Caco-2 (cell line): ENCODE results near the gene UFSP2. TPM values are rescaled to one million over a fixed set of nuclear protein-coding genes. Genes with fewer than 3 reads are reported as not detected.

Experiments used
- BruUV-seq: library from RNA; stranded (reverse); fragments of 400-500 nt; replicated peaks from 2 replicates; lab custom pipeline; 2021; lab: Mats Ljungman, UMichigan
- CTCF ChIA-PET: fragments of 300-600 bp; sonication (Branson Sonifier 250); formaldehyde crosslinking; loops from one replicate; lab custom pipeline; 2022; ENCODE audit warnings: antibody characterized with exemption; lab: Charles Lee
- POLR2A ChIA-PET: fragments of 300-600 bp; sonication (Branson Sonifier 250); formaldehyde crosslinking; loops from one replicate; lab custom pipeline; 2022; ENCODE audit warnings: antibody characterized with exemption; lab: Charles Lee
- DNase-seq, 2 experiments: peaks; one replicate each; pipeline versions ENCODE4 v3.0.0 to v3.0.0-alpha.2; 2020 to 2022
- H3K27me3 ChIP-seq: replicated peaks from 2 replicates; pipeline ENCODE4 v1.6.0; 2011; ENCODE audit warnings: low read length; ENCODE audit not compliant: control insufficient read depth, insufficient read depth
- H3K36me3 ChIP-seq: 2 replicates; pipeline ENCODE4 v1.5.1; 2011; ENCODE audit warnings: low read length; ENCODE audit not compliant: control insufficient read depth, insufficient read depth
- H3K4me1 ChIP-seq: fragments of 250-450 bp; sonication (Bioruptor Pico); 2 replicates; pipeline ENCODE4 v1.5.1; 2020; ENCODE audit warnings: mild to moderate bottlenecking
- H3K4me3 ChIP-seq: 2 replicates; pipeline ENCODE4 v1.5.1; 2011; ENCODE audit warnings: low read depth, mild to moderate bottlenecking, control low read depth, low read length
- H3K9me3 ChIP-seq: fragments of 250-450 bp; sonication (Bioruptor Pico); 2 replicates; pipeline ENCODE4 v1.5.1; 2020; ENCODE audit warnings: mild to moderate bottlenecking, moderate library complexity
- H3K27ac Mint-ChIP-seq: one replicate; pipeline ENCODE4 v1.8.0; 2022; ENCODE audit warnings: mixed read lengths; ENCODE audit not compliant: unreplicated experiment
- H3K27me3 Mint-ChIP-seq: one replicate; pipeline ENCODE4 v1.8.0; 2022; ENCODE audit warnings: mixed read lengths; ENCODE audit not compliant: insufficient read depth, unreplicated experiment
- H3K36me3 Mint-ChIP-seq: one replicate; pipeline ENCODE4 v1.8.0; 2022; ENCODE audit warnings: mild to moderate bottlenecking, mixed read lengths; ENCODE audit not compliant: insufficient read depth, unreplicated experiment
- H3K4me1 Mint-ChIP-seq: one replicate; pipeline ENCODE4 v1.8.0; 2022; ENCODE audit warnings: low read depth, mixed read lengths; ENCODE audit not compliant: unreplicated experiment
- H3K4me3 Mint-ChIP-seq: one replicate; pipeline ENCODE4 v1.8.0; 2022; ENCODE audit warnings: mild to moderate bottlenecking, moderate library complexity, mixed read lengths; ENCODE audit not compliant: unreplicated experiment
- H3K9me3 Mint-ChIP-seq: one replicate; pipeline ENCODE4 v1.8.0; 2022; ENCODE audit warnings: mixed read lengths; ENCODE audit not compliant: unreplicated experiment
- CTCF ChIP-seq, 2 experiments: fragments of 200-600 bp in 1 of 2; IDR thresholded peaks; 1 replicate in 1 of 2; 2 replicates in 1 of 2; pipeline versions ENCODE4 v1.5.1 to v1.8.0; 2011 to 2022; ENCODE audit warnings: antibody characterized with exemption in 1 of 2, control low read depth in 1 of 2, inconsistent platforms in 1 of 2, low read depth in 1 of 2, low read length in 1 of 2, mild to moderate bottlenecking in 1 of 2, moderate library complexity in 1 of 2; ENCODE audit not compliant: insufficient read depth in 1 of 2, severe bottlenecking in 1 of 2, unreplicated experiment in 1 of 2
- intact Hi-C: fragments of 100-400 bp; cut with micrococcal nuclease; formaldehyde crosslinking; loops from one replicate; pipeline ENCODE4 v1.10.0; 2022; ENCODE audit not compliant: unreplicated experiment
- total RNA-seq: library from RNA; stranded (reverse); gene quantifications from 2 replicates; pipeline ENCODE4 v1.2.3, GENCODE V29; 2022

UFSP2 gene
- total RNA-seq, 1 experiment from 2014 or later = 17.4 TPM

- DNase-seq = no peak
- Mint-ChIP-seq H3K27me3 (no peaks in the 10 kb centered on the region), H3K9me3 (peaks cover 8% of the 10 kb centered on the region), H3K27ac (no peak overlapping the region), H3K36me3 (peaks cover 4% of the 10 kb centered on the region), H3K4me3 (no peak overlapping the region), H3K4me1 (peaks cover 7% of the 10 kb centered on the region)
- no TSS peak for BruUV-seq
- Histone ChIP-seq H3K4me3 (no peak overlapping the region), H3K4me1 (no peaks in the 10 kb centered on the region), H3K9me3 (no peaks in the 10 kb centered on the region), H3K36me3 (no peaks in the 10 kb centered on the region), H3K27me3 (no peaks in the 10 kb centered on the region)
- ChIA-PET POLR2A (no interaction called here), CTCF (no interaction called here)
- intact Hi-C loops = loop anchor here (10.0 kb wide), 2 partner anchors 246 to 644 kb away; partner anchors contain the start of gene SLC25A4
- no peak for TF ChIP-seq CTCF (IDR thresholded peaks at IDR 0.05; ENCODE audit: insufficient read depth in 1 of 2, low read depth in 1 of 2, low read length in 1 of 2, severe bottlenecking in 1 of 2, unreplicated experiment in 1 of 2)
These were observed 34.8 kb downstream of the UFSP2 start for GRCh38 chr4:185390941-185391340.

DNA sequence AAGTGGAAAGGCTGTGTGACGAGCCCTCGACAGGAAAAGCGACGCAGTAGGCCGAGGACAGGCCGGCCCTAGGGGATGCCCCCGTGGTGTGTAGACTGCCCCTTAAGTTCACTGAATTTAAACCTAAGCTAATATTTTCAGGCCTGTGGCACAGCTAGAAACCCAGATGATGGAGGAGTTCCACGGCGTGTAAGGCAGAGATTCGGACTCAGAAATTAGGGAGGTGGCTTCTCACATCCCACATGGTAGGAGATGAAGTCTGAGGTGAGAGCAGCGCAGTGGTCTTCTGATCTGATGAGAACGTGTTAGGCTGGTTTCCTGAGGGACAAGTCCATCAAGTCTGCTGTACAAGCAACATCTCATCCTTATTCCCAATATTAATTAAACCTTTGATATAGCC, 37.8 kb downstream of the UFSP2 start:
- H3K4me3 ChIP-seq = no peak overlapping the region
- H3K36me3 Mint-ChIP-seq = no peaks in the 10 kb centered on the region
- H3K27me3 Mint-ChIP-seq = no peaks in the 10 kb centered on the region
- no peak overlapping the region for H3K27ac Mint-ChIP-seq
- DNase-seq = no peak
- H3K4me1 ChIP-seq = peaks cover 4% of the 10 kb centered on the region; the same call in 1 of the 2 replicates
- no peaks in the 10 kb centered on the region for H3K9me3 ChIP-seq
- peaks cover 8% of the 10 kb centered on the region for H3K9me3 Mint-ChIP-seq
- ChIA-PET CTCF (no interaction called here), POLR2A (no interaction called here)
- TF ChIP-seq CTCF (IDR thresholded peaks at IDR 0.05; ENCODE audit: insufficient read depth in 1 of 2, low read depth in 1 of 2, low read length in 1 of 2, severe bottlenecking in 1 of 2, unreplicated experiment in 1 of 2) = no peak
- H3K36me3 ChIP-seq = no peaks in the 10 kb centered on the region
- no peak overlapping the region for H3K4me3 Mint-ChIP-seq
- no TSS peak for BruUV-seq
- H3K4me1 Mint-ChIP-seq = no peaks in the 10 kb centered on the region
- intact Hi-C loops = no loop called here
- H3K27me3 ChIP-seq = no peaks in the 10 kb centered on the region

DNA sequence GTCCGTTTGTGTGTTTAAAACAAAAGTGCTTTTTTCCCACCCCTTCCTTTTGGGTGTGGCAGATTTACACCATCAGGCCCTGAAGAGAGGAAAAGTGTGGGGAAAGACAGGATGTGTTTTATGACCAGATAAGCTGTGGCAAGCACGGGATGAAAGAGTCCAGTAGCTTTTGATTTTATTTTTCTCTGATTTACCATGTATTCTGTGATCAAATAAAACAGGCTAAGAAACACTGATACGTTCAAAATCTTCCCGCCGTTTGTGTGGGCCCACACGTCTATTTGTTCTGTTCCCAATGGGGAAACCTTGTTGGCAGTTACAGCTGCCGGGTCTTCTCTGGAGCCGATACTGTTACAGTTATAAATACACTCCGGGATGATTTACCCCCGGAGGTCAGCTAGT, 40.8 kb downstream of the UFSP2 start:
- Mint-ChIP-seq H3K4me3 (no peak overlapping the region), H3K36me3 (no peaks in the 10 kb centered on the region), H3K27ac (no peak overlapping the region), H3K9me3 (no peaks in the 10 kb centered on the region), H3K27me3 (no peaks in the 10 kb centered on the region), H3K4me1 (no peaks in the 10 kb centered on the region)
- ChIA-PET POLR2A (interaction anchor here (1.9 kb wide), 1 partner anchor 12 kb away, joined by 5 read pairs; the partner anchor contains the start of gene ANKRD37), CTCF (no interaction called here)
- Histone ChIP-seq H3K27me3 (no peaks in the 10 kb centered on the region), H3K4me3 (no peak overlapping the region), H3K9me3 (no peaks in the 10 kb centered on the region), H3K36me3 (no peaks in the 10 kb centered on the region), H3K4me1 (peaks cover 4% of the 10 kb centered on the region; the same call in 1 of the 2 replicates)
- intact Hi-C loops = no loop called here
- BruUV-seq = no TSS peak
- TF ChIP-seq CTCF (IDR thresholded peaks at IDR 0.05; ENCODE audit: insufficient read depth in 1 of 2, low read depth in 1 of 2, low read length in 1 of 2, severe bottlenecking in 1 of 2, unreplicated experiment in 1 of 2) = no peak
- no peak for DNase-seq
